Measurements from ENCODE around the gene KDM8.

- no peak for TF ChIP-seq CTCF (conservative IDR thresholded peaks at IDR 0.05)
- no peak for TF ChIP-seq EZH2 (IDR thresholded peaks at IDR 0.05; ENCODE audit: low read depth)
Observed at GRCh38 chr16:27241658-27242057, 38.3 kb downstream of the KDM8 start.

Measured in PC-9 (cell line).